ENCODE results near the gene FAAP20. TPM values are rescaled to one million over a fixed set of nuclear protein-coding genes. Genes with fewer than 3 reads are reported as not detected.

Gene FAAP20
- total RNA-seq, 3 donors from 2014 or later (not counting 1 experiment from before 2014, with no cell fraction given), result 40.3 to 53.0 (median 43.3) TPM

GRCh38 chr1:2178875-2179274 lies 15.7 kb downstream of the FAAP20 start:
- H3K9me3 ChIP-seq (ENCODE audit: control insufficient read depth, insufficient read depth, low read length), result no peaks in the 10 kb centered on the region
- Mint-ChIP-seq H3K27ac (no peak overlapping the region), H3K36me3 (no peaks in the 10 kb centered on the region), H3K9me3 (no peaks in the 10 kb centered on the region), H3K4me1 (peaks cover 0 to 3% of the 10 kb centered on the region in 2 donors), H3K27me3 (ENCODE audit: low read depth in 2 of 2) (no peaks in the 10 kb centered on the region), H3K4me3 (no peak overlapping the region)
- H3K36me3 ChIP-seq (ENCODE audit: control insufficient read depth, insufficient read depth, low read length), result peaks cover 4% of the 10 kb centered on the region
- no peak overlapping the region for H3K4me3 ChIP-seq (ENCODE audit: low read length)
- ATAC-seq (no peak), DNase-seq (no peak)
- no peak for TF ChIP-seq CTCF (IDR thresholded peaks at IDR 0.05)
- H3K4me1 ChIP-seq (ENCODE audit: control insufficient read depth, insufficient read depth, low read length), result peaks cover 7% of the 10 kb centered on the region
- intact Hi-C loops (cut with micrococcal nuclease), result no loop called here
- WGBS (ENCODE audit: insufficient coverage), result 94% methylated on average over 16 of the region's 16 CpGs
- no peak overlapping the region for H3K27ac ChIP-seq (ENCODE audit: low read length)
- H3K27me3 ChIP-seq (ENCODE audit: control insufficient read depth, insufficient read depth, low read length), result no peaks in the 10 kb centered on the region

- Histone ChIP-seq H3K27ac (ENCODE audit: low read length) (no peak overlapping the region), H3K4me1 (ENCODE audit: control insufficient read depth, insufficient read depth, low read length) (peaks cover 7% of the 10 kb centered on the region), H3K4me3 (ENCODE audit: low read length) (no peak overlapping the region), H3K36me3 (ENCODE audit: control insufficient read depth, insufficient read depth, low read length) (peaks cover 4% of the 10 kb centered on the region), H3K9me3 (ENCODE audit: control insufficient read depth, insufficient read depth, low read length) (no peaks in the 10 kb centered on the region), H3K27me3 (ENCODE audit: control insufficient read depth, insufficient read depth, low read length) (no peaks in the 10 kb centered on the region)
- ATAC-seq (no peak), DNase-seq (no peak)
- Mint-ChIP-seq H3K27ac (no peak overlapping the region), H3K4me3 (no peak overlapping the region), H3K9me3 (no peaks in the 10 kb centered on the region), H3K4me1 (peaks cover 0 to 3% of the 10 kb centered on the region in 2 donors), H3K36me3 (no peaks in the 10 kb centered on the region), H3K27me3 (ENCODE audit: low read depth in 2 of 2) (no peaks in the 10 kb centered on the region)
- intact Hi-C loops (cut with micrococcal nuclease), result no loop called here
- TF ChIP-seq CTCF (IDR thresholded peaks at IDR 0.05), result no peak
- 92% methylated on average over 18 of the region's 18 CpGs for whole genome bisulfite sequencing (ENCODE audit: insufficient coverage)
Observed at GRCh38 chr1:2177946-2178538, 16.5 kb downstream of the FAAP20 start.

- H3K27me3 Mint-ChIP-seq (ENCODE audit: low read depth in 2 of 2), result no peaks in the 10 kb centered on the region
Observed at GRCh38 chr1:2177541-2177940, 17.0 kb downstream of the FAAP20 start.

More at GRCh38 chr1:2177541-2177940, 17.0 kb downstream of the FAAP20 start:
- Histone ChIP-seq H3K36me3 (ENCODE audit: control insufficient read depth, insufficient read depth, low read length) (peaks cover 4% of the 10 kb centered on the region), H3K27ac (ENCODE audit: low read length) (no peak overlapping the region), H3K27me3 (ENCODE audit: control insufficient read depth, insufficient read depth, low read length) (no peaks in the 10 kb centered on the region), H3K9me3 (ENCODE audit: control insufficient read depth, insufficient read depth, low read length) (no peaks in the 10 kb centered on the region), H3K4me3 (ENCODE audit: low read length) (no peak overlapping the region), H3K4me1 (ENCODE audit: control insufficient read depth, insufficient read depth, low read length) (peaks cover 7% of the 10 kb centered on the region)
- WGBS (ENCODE audit: insufficient coverage), result 93% methylated on average over 21 of the region's 21 CpGs
- Mint-ChIP-seq H3K4me3 (no peak overlapping the region), H3K36me3 (no peaks in the 10 kb centered on the region), H3K27ac (no peak overlapping the region), H3K4me1 (peaks cover 0 to 3% of the 10 kb centered on the region in 2 donors), H3K9me3 (no peaks in the 10 kb centered on the region)
- no peak for ATAC-seq
- no peak for DNase-seq
- intact Hi-C loops (cut with micrococcal nuclease), result no loop called here
- TF ChIP-seq CTCF (IDR thresholded peaks at IDR 0.05), result no peak
